Central memory CD4-positive, alpha-beta T cell (primary cell): ENCODE data around the gene WASF2.

Experiments
- DNase-seq: peaks from one replicate; pipeline ENCODE4 v3.0.0; 2022

WASF2 gene

DNA sequence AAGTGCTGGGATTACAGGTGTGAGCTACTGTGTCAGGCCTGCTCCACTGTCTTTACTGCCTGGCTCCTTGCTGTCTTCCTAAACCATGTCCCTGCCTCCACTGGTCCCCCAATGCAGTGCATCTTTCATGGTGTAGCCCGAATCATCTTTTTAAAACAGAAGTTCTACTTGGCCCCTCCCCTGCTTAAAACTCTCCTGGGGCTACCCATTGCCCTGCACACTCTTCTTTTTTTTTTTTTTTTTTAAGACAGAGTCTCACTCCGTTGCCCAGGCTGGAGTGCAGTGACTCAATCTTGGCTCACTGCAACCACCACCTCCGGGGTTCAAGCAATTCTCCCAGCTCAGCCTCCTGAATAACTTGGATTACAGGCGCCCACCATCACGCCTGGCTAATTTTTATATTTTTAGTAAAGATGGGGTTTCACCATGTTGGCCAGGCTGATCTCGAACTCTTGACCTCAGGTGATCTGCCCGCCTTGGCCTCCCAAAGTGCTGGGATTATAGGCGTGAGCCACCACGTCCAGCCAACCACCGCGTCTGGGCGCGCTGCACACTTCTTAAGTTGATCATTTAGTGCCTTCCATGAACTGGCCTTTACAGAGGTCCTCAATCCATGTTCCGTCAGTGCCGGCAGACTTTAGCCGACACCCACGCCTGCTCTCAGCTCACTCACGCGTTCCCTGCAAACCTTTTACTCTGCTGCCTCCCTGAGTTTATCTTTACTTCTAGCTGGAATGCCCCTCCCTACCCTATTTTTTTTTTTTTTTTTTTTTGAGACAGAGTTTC lies 117.8 kb downstream of the WASF2 start:
- no peak for DNase-seq

DNA sequence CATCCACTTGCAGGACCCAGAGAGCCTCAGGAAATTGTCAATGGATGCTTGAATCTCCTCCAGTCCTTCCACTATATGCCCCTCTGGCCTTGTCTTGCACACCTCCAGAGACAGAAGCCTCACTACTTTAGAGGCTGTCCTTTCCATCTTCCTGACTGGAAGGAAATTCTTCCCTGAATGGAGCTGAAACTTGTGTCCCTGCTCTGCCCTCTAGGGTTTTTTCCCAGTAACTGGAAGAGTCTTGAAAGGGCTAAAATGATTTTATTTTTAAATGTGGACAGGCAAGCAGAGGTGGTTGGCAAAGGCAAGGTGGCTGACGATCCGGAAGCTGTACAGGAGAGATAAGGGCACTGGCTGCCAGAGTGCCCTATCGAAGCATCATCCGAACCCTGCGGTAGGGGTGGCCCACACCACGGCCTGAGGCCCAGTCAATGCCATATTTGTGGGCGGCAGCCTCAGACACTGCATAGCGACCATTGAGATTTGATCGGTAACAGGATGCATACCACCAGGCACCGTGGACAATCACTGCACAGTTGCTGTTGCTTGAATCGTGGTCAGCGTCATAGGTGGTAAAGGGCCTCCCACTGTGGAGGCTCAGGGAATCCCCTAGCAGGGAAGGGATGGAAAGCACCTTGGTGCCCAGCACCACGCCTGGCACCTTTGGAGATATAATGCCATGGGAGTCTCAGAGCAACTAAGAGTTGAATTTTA lies 120.9 kb downstream of the WASF2 start:
- no peak for DNase-seq

GRCh38 chr1:27367160-27367650 lies 122.8 kb downstream of the WASF2 start:
- no peak for DNase-seq

DNA sequence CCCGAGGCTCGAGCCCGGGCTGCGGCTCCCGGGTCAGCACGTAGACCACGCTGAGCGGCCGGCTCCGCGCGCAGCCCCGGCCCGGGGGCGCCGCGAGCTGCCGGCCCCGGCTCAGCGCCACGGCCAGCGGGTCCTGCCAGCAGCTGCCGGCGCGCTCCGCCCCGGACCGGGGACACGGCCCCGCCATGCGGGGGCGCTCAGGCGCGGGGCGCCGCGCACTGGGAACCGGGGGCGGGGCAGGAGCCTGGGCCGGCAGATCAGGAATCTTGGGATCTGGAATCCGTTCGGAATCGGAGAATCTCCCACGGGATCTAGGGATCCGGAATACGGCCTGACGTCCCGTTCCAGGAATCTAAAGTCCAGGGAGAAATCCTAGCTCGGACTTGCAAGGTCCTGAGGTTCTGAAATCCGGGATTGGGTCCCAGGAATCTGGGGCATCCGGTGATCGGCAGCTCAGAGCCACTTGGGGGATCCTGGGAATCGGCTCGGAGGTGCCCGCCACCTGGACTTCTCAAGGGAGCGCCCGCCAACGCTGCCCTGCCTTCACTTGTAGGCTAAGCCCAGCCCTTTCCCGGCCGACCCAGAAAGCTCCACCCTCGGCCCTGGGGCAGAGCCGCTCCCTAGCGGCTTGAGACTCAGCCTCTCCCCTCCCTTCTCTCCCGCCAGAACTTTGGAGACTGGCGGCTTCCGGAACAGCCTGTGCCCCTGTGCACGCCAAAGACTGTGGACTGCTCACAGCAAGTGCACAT lies 123.4 kb downstream of the WASF2 start, which contains the start of gene MAP3K6:
MAP3K6 (minus strand) TSS at position 551 of the 749 bp plus-strand sequence; CDS start at position 187, 364 bp downstream.
- peak; percentile 32 for DNase-seq

DNA sequence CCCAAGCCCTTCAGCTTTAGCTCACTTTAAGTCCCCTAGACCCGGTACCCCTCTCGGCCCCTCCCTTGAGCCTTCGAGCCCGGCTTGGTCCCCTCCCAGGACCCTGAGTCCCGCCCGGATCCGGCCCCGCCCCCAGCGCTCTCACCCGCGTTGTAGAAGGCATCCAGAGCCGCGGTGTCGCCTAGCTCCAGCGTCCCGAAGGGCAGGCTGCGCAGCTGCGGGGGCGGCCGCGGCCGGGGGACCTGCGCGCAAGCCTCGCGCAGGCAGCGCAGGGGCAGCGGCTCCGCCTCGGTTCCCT lies 123.9 kb downstream of the WASF2 start:
- DNase-seq: peak; percentile 50

DNA sequence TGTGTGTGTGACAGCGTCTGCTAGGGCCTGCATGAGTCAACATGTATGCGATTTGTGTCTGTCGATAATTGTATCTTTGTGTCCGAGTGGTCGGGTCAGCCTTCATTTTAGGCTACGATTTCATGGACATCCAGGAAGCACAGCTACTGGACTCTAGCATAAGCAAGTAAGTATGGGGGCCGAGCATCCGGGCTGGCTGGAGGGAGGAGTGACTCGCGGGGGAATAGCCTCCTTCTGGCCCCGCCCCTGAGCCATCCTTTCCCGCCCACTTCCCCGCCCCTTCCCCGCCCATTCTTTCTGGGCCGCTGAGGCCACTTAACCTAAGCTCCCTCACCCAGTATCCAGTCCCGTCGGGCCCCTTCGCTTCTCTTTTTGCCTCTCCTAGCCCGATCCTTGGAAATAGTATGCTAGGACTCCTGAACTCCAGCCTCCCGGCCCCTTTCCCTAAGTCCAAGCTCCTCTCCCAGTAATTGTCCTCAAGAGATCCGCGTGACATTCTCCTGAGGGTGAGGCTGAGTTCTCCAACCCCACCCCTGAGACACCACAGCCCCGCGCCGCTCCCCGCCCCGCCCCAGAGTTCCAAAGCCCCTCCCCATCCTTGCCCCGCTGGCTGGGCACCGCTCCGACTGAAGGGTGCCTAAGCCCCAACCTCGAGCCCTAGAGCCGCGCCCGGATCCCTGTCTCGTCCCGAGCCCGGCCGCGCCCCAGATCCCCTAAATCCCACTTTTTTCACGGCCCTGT lies 124.4 kb downstream of the WASF2 start:
- peak; percentile 55 for DNase-seq

DNA sequence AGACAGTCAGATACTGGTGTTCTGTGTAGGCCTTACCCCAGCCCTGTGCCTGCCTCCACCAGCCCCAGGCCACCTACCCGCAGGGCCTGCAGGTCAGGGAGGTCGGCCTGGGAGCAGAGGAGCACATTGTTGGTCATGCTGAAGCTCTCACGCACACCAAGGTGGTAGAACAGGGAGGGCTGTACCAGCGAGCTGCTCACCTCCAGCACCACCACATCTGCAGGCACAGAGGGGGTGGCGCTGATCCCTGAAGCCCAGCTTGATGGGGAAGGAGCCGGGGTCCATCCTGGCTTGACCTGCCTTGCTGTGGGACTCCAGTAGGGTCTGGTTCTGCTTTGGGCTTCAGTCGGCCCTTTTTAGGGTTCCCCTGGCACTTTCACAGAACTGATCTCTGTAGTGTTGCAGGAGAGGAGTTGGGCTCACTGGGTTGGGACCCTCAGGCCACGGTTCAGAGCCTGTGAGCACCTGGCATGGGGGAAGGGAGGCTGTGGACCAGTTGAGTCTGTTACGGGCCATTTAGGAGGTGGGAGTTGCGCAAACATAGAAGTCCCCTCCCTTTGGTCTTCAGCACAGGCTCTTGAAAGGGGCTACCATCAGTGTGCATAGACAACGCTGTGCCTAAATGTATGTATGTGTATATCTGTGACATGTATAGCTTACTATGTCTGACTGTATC lies 125.1 kb downstream of the WASF2 start:
- DNase-seq: no peak

- DNase-seq: no peak
Measured at GRCh38 chr1:27363766-27364695, 125.9 kb downstream of the WASF2 start.

DNA sequence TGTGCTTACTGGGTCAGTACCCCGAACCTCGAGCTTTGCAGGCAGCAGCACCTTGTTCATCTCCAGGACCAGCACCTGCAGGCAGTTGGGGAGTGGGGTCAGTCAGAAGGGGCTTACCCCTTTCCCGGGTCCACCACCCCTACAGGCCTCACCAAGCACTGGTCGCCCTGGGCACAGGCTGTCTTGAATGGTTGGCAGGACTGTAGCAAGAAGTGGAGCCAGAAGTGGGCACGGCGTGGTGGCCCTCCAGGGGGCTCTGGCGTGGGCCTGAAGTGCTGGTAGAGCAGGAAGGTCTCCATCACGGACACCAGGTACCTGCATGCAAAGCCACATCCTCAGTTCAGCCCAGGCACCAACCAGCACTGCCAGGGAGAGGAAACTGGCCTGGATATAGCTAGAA lies 128.4 kb downstream of the WASF2 start:
- DNase-seq: no peak

GRCh38 chr1:27361044-27361402 lies 128.9 kb downstream of the WASF2 start:
- no peak for DNase-seq

DNA sequence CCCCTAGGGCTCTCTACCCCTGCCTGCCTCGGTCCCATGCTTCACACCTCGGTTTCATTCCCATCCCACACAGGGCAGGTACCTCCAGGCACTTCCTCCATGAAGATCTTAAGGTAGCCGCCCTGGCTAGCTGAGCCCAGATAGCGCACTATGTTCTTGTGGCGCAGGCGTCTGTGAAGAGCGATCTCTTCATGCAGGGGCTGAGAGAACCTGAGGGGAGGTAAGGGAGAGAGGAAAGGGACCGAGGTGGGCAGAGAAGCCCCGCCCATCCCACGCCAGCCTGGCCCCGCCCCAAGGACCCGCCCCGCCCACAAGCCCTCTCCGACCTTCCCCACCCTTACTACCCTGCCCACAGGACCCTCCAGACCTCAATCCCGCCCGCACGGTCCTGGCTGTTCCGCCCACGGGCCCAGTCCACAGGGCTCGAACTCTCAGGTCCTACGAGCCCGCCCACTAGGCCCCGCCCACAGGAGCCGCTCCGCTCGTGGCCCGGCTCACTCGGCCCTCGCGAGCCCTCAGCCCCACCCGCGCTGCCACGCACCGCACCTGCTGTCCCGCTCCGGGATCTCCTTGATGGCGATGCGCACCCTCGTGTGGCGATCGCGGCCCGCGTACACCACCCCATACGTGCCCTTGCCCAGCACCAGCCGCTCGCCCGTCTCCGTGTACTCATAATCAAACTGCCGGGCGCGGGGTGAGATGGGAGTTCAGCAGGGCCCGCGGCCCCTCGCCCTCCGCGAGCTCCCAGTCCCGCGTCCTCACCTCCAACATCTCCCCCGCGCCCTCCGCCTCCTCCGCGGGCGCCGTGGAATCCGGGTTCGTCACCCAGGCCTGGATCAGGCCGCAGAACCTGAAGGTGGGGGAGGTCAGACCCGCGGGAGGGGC lies 129.6 kb downstream of the WASF2 start:
- peak; percentile 28 for DNase-seq

DNA sequence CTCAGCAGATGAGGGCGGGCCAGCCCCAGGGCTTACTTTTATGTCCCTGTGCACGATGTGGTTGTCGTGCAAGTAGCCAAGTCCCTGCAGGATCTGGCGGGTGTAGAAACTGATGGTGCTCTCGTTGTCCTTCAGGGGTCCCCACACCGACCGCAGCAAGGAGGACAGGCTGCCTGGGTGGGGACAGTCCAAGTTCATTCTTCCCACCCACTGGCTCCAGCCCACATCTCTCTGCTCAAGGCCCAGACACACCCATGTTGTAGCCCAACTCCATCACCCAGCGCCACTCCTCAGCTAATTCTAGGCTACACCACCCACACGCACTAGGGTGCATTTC lies 130.2 kb downstream of the WASF2 start:
- DNase-seq: no peak

DNA sequence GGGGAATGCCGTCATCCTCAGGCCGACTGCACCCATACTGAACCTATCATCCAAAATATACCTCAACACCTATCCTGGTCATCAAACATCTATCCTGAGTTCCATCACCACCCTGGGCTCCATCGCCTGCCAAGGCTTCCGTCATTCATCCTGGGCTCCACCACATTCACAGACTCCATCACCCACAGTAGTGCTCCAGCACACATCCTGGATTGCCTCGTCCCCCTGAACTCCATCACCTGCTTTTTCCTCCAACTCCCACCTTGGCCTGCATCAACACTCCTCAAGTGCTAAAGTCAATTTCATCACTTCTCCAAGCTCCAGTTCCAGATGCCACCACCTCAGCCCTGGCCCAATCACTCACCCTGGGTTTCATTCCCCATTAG lies 131.0 kb downstream of the WASF2 start:
- no peak for DNase-seq

- no peak for DNase-seq
Measured at GRCh38 chr1:27358038-27358927, 131.7 kb downstream of the WASF2 start.

GRCh38 chr1:27357281-27358037 lies 132.5 kb downstream of the WASF2 start:
- peak; percentile 80 for DNase-seq

DNA sequence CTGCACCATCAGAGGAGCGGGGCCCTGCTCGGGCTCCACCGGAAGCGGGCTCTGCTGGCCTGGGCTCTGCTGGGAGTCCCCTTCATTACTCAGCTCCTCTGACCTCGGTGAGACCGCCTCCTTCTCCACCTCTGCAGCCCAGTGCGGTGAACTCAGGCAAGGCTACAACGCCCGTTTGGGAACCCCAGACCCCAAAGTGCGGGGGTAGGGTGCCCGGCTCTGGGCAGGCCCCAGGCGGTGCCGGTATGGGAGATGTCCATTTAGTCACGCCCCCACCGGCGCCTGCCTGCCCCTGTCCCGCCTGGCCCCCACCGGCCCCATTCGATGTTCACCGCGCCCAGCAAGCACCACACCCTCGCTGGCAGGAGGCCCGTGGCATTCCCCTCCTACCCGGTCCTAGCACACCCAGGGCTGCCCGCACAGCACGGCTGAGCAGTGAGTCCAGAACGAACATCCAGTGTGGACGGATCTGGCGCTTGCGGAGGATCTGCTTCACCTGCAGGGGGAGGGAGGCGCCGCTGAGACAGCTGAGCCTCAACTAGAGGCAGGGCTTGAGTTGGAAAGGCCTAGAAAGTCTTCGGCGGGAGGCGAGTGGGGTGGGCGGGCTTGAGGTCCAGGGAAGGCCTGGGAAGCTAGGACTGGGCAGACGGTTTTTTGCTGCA lies 133.2 kb downstream of the WASF2 start:
- peak; percentile 30 for DNase-seq

GRCh38 chr1:27356277-27356618 lies 133.7 kb downstream of the WASF2 start:
- DNase-seq: peak; percentile 12

- DNase-seq: no peak
Measured at GRCh38 chr1:27355683-27356082, 134.3 kb downstream of the WASF2 start.
